IMR-90 (cell line): ENCODE data around the gene RLF.

Experiments used
- CTCF ChIP-seq: conservative IDR thresholded peaks from 2 replicates; pipeline ENCODE4 v1.5.1; 2012; ENCODE audit warnings: mild to moderate bottlenecking, low read depth, low read length, improper control_type of control experiment
- MAZ ChIP-seq: IDR thresholded peaks from 2 replicates; pipeline ENCODE4 v1.6.1; 2012; ENCODE audit warnings: low read depth, mild to moderate bottlenecking, low read length, improper control_type of control experiment, moderate library complexity, borderline replicate concordance

- TF ChIP-seq MAZ, result no peak
- TF ChIP-seq CTCF, result no peak
These were observed 109.1 kb downstream of the RLF start for GRCh38 chr1:40270152-40270834.
